K562 (cell line): Measurements from ENCODE around the gene TSEN34. TPM values are rescaled to one million over a fixed set of nuclear protein-coding genes. Genes with fewer than 3 reads are reported as not detected.

Source experiments
- DMBX1 ChIP-seq: fragments of 250-450 bp; sonication (Bioruptor Pico); IDR thresholded peaks from 2 replicates; pipeline ENCODE4 v1.8.0; 2022; ENCODE audit warnings: inconsistent platforms, mild to moderate bottlenecking, moderate library complexity, borderline replicate concordance
- IRF9 ChIP-seq: fragments of 450-650 bp; IDR thresholded peaks from 2 replicates; pipeline ENCODE4 v1.6.1; 2016; ENCODE audit warnings: missing biosample characterization, missing genetic modification characterization
- MXD1 ChIP-seq: fragments of 250-450 bp; sonication (Bioruptor Pico); IDR thresholded peaks from 2 replicates; pipeline ENCODE4 v1.8.0; 2021; ENCODE audit warnings: borderline replicate concordance, mild to moderate bottlenecking, moderate library complexity; ENCODE audit not compliant: poor library complexity, severe bottlenecking
- NKRF ChIP-seq: fragments of 450-650 bp; IDR thresholded peaks from 2 replicates; pipeline ENCODE4 v1.6.1; 2016; ENCODE audit warnings: borderline replicate concordance
- RBM17 ChIP-seq: fragments of 200-400 bp; formaldehyde crosslinking; IDR thresholded peaks from 2 replicates; pipeline ENCODE4 v1.6.1; 2017; ENCODE audit warnings: low read depth, mild to moderate bottlenecking, low read length, borderline replicate concordance
- RCOR1 ChIP-seq, 2 experiments: IDR thresholded peaks; 2 replicates each; pipeline ENCODE4 v1.6.1; 2012; ENCODE audit warnings: low read depth in 2 of 2, low read length in 2 of 2, borderline replicate concordance in 1 of 2, improper control_type of control experiment in 1 of 2
- SMARCE1 ChIP-seq: fragments of 450-650 bp; IDR thresholded peaks from 2 replicates; pipeline ENCODE4 v1.7.1; 2016; ENCODE audit warnings: mild to moderate bottlenecking
- TCF15 ChIP-seq: fragments of 250-450 bp; sonication (Bioruptor Pico); IDR thresholded peaks from 2 replicates; pipeline ENCODE4 v1.8.0; 2022; ENCODE audit warnings: moderate library complexity, mild to moderate bottlenecking, inconsistent platforms
- USF1 ChIP-seq: sonication (generic); formaldehyde crosslinking; IDR thresholded peaks from 2 replicates; pipeline ENCODE4 v1.9.0; 2022; ENCODE audit warnings: mild to moderate bottlenecking, missing genetic modification reagents
- ZBTB40 ChIP-seq, 2 experiments: fragments of 450-650 bp in 1 of 2; sonication (generic) in 1 of 2; formaldehyde crosslinking in 1 of 2; IDR thresholded peaks; 2 replicates each; pipeline versions ENCODE4 v1.7.1 to v1.9.0; 2016 to 2022; ENCODE audit warnings: inconsistent platforms in 1 of 2, mild to moderate bottlenecking in 1 of 2, missing genetic modification reagents in 1 of 2
- polyA plus RNA-seq, 8 experiments: library from polyadenylated mRNA; depleted of rRNA in 4 of 8; stranded (reverse) in 5 of 8; unstranded in 3 of 8; fragments of >200 nt; fragmentation: Nextera tagmentation in 2 of 8; fragmentation: Illumina TruSeq in 1 of 8; extraction: Ambion mirVana in 2 of 8; extraction: Trizol in 1 of 8; gene quantifications; 2 replicates each; pipeline versions ENCODE4 v1.2.1 to v1.2.3, GENCODE V29; 2011 to 2014; ENCODE audit warnings: inconsistent platforms in 1 of 8, missing spikeins in 1 of 8
- total RNA-seq, 7 experiments: library from RNA; depleted of rRNA in 6 of 7; stranded (reverse); fragments of >200 nt in 6 of 7; fragmentation: Illumina TruSeq in 2 of 7; extraction: Trizol in 2 of 7; gene quantifications; 2 replicates each; pipeline versions ENCODE4 v1.2.1 to v1.2.3, GENCODE V29; 2011 to 2021; ENCODE audit warnings: low replicate concordance in 1 of 7

The TSEN34 gene
- total and polyA plus RNA-seq, 9 of the 15 experiments (the other 6 are each of a cell fraction or from before 2014, with no cell fraction given) = 3.1 to 57.6 (median 29.5) TPM

GRCh38 chr19:54201172-54201701 lies 10.1 kb downstream of the TSEN34 start (continued):
- 0 out of 2 replicates have a peak, but pooled peaks have one; percentile 16 for TF ChIP-seq ZBTB40 (IDR thresholded peaks at IDR 0.05)
- TF ChIP-seq ZBTB40 (CRISPR knock-in tag; IDR thresholded peaks at IDR 0.05) = no peak
- TF ChIP-seq MXD1 (CRISPR knock-in tag) = peak; percentile 38
- TF ChIP-seq SMARCE1 = no peak
- no peak for TF ChIP-seq RCOR1 (IDR thresholded peaks at IDR 0.05; ENCODE audit: borderline replicate concordance in 1 of 2, low read depth in 2 of 2, low read length in 2 of 2)
- no peak for TF ChIP-seq RBM17
- no peak for TF ChIP-seq USF1
- TF ChIP-seq IRF9 = no peak
- no peak for TF ChIP-seq DMBX1 (CRISPR knock-in tag)
- peak; percentile 64 for TF ChIP-seq NKRF
- TF ChIP-seq TCF15 (CRISPR knock-in tag) = no peak
